NCI-H187 treated with DMSO at 0.1 percent for 48 hours (cell line): Measurements from ENCODE around the gene MRFAP1.
"Not testable (repeated sequence)": the region's sequence is repeated elsewhere in the genome, so short reads cannot be mapped to it uniquely, and the experiment has no call there.

Source experiments
- DNase-seq: peaks from one replicate; lab custom pipeline; 2025; lab: John Stamatoyannopoulos, UW

Gene MRFAP1

GRCh38 chr4:6610856-6611430, 29.5 kb upstream of the MRFAP1 start:
- DNase-seq = no peak

GRCh38 chr4:6612961-6613675, 27.4 kb upstream of the MRFAP1 start:
- no peak for DNase-seq

GRCh38 chr4:6613676-6614651, 26.5 kb upstream of the MRFAP1 start:
- no peak for DNase-seq

GRCh38 chr4:6614701-6615230, 25.7 kb upstream of the MRFAP1 start:
- DNase-seq = no peak

- DNase-seq = no peak
Measured at GRCh38 chr4:6616087-6616995, 24.1 kb upstream of the MRFAP1 start.

GRCh38 chr4:6617246-6617645, 23.2 kb upstream of the MRFAP1 start:
- no peak for DNase-seq

- no peak for DNase-seq
Measured at GRCh38 chr4:6618386-6619115, 21.9 kb upstream of the MRFAP1 start.

GRCh38 chr4:6619116-6619465, 21.4 kb upstream of the MRFAP1 start:
- DNase-seq = no peak

GRCh38 chr4:6619466-6620255, 20.8 kb upstream of the MRFAP1 start:
- DNase-seq = no peak

GRCh38 chr4:6620296-6620695, 20.2 kb upstream of the MRFAP1 start:
- DNase-seq = no peak

- no peak for DNase-seq
Measured at GRCh38 chr4:6620891-6621555, 19.5 kb upstream of the MRFAP1 start.

GRCh38 chr4:6621556-6621927, 18.9 kb upstream of the MRFAP1 start:
- no peak for DNase-seq

GRCh38 chr4:6622744-6623143, 17.7 kb upstream of the MRFAP1 start:
- DNase-seq = no peak

GRCh38 chr4:6625256-6625655, 15.2 kb upstream of the MRFAP1 start:
- DNase-seq = no peak

GRCh38 chr4:6626066-6626465, 14.4 kb upstream of the MRFAP1 start:
- no peak for DNase-seq

GRCh38 chr4:6627832-6628231, 12.7 kb upstream of the MRFAP1 start:
- no peak for DNase-seq

GRCh38 chr4:6628484-6628883, 12.0 kb upstream of the MRFAP1 start:
- DNase-seq = not testable (repeated sequence)

- no peak for DNase-seq
Measured at GRCh38 chr4:6632125-6632524, 8.4 kb upstream of the MRFAP1 start.

GRCh38 chr4:6633091-6633906, 7.2 kb upstream of the MRFAP1 start:
- no peak for DNase-seq
